Neural cell (in vitro differentiated cells): Measurements from ENCODE around the gene EMC6. TPM values are rescaled to one million over a fixed set of nuclear protein-coding genes. Genes with fewer than 3 reads are reported as not detected.
A peak's percentile ranks its signal among the peaks of the same experiment; 100 is the strongest.

Experiments
- H2AFZ ChIP-seq: fragments of 200-600, 300-800 bp; sonication (generic), shearing (Covaris generic); 2 replicates; pipeline ENCODE4 v1.6.0; 2014; ENCODE audit warnings: low read depth, mild to moderate bottlenecking, antibody characterized with exemption, low read length, moderate library complexity
- H3F3A ChIP-seq: fragments of 200-600 bp; shearing (Covaris generic); 2 replicates; pipeline ENCODE4 v1.6.1; 2016; ENCODE audit warnings: mild to moderate bottlenecking, moderate library complexity, mixed read lengths, antibody characterized with exemption, low read length; ENCODE audit not compliant: insufficient read depth, poor library complexity, severe bottlenecking
- H3K27ac ChIP-seq: fragments of 200-600, 300-800 bp; sonication (generic), shearing (Covaris generic); 2 replicates; pipeline ENCODE4 v1.5.1; 2014; ENCODE audit warnings: mild to moderate bottlenecking, low read length, moderate library complexity
- H3K27me3 ChIP-seq: fragments of 300-800, 200-600 bp; sonication (generic), shearing (Covaris generic); 2 replicates; pipeline ENCODE4 v1.6.0; 2014; ENCODE audit warnings: mild to moderate bottlenecking, low read depth, low read length, moderate library complexity; ENCODE audit not compliant: insufficient read depth
- H3K36me3 ChIP-seq: fragments of 300-800, 200-600 bp; sonication (generic), shearing (Covaris generic); 2 replicates; pipeline ENCODE4 v1.5.1; 2014; ENCODE audit warnings: mild to moderate bottlenecking, antibody characterized with exemption, low read length, moderate library complexity; ENCODE audit not compliant: insufficient read depth
- H3K4me2 ChIP-seq: fragments of 300-800, 200-600 bp; sonication (generic), shearing (Covaris generic); 2 replicates; pipeline ENCODE4 v1.6.0; 2014; ENCODE audit warnings: mild to moderate bottlenecking, low read length
- H3K4me3 ChIP-seq: fragments of 300-800, 200-600 bp; sonication (generic), shearing (Covaris generic); 2 replicates; pipeline ENCODE4 v1.5.1; 2014; ENCODE audit warnings: mild to moderate bottlenecking, low read length, moderate library complexity
- H3K79me2 ChIP-seq: fragments of 200-600 bp; shearing (Covaris generic); replicated peaks from 2 replicates; pipeline ENCODE4 v1.6.0; 2014; ENCODE audit warnings: mild to moderate bottlenecking, low read length, moderate library complexity; ENCODE audit not compliant: insufficient read depth
- H3K9ac ChIP-seq: fragments of 300-800, 200-600 bp; sonication (generic), shearing (Covaris generic); 2 replicates; pipeline ENCODE4 v1.6.1; 2016; ENCODE audit warnings: mild to moderate bottlenecking, low read length, mixed read lengths
- H3K9me2 ChIP-seq: fragments of 200-600 bp; shearing (Covaris generic); 2 replicates; pipeline ENCODE4 v1.6.1; 2016; ENCODE audit warnings: mild to moderate bottlenecking, low read length, mixed read lengths; ENCODE audit not compliant: insufficient read depth
- H3K9me3 ChIP-seq: fragments of 200-600, 300-800 bp; sonication (generic), shearing (Covaris generic); 2 replicates; pipeline ENCODE4 v1.6.1; 2016; ENCODE audit warnings: mild to moderate bottlenecking, mixed run types, low read length, moderate library complexity, mixed read lengths
- H4K20me1 ChIP-seq: fragments of 200-600 bp; shearing (Covaris generic); 2 replicates; pipeline ENCODE4 v1.6.1; 2016; ENCODE audit warnings: mild to moderate bottlenecking, mixed run types; ENCODE audit not compliant: insufficient read depth
- EP300 ChIP-seq: fragments of 450-650 bp; conservative IDR thresholded peaks from 2 replicates; pipeline ENCODE4 v1.6.1; 2014; ENCODE audit warnings: antibody characterized with exemption, mild to moderate bottlenecking, moderate library complexity; ENCODE audit not compliant: poor library complexity, severe bottlenecking
- EZH2 ChIP-seq: fragments of 200-600, 300-800 bp; shearing (Covaris generic), sonication (generic); IDR thresholded peaks from 2 replicates; pipeline ENCODE4 v1.6.1; 2014; ENCODE audit warnings: antibody characterized with exemption, low read length, borderline replicate concordance, mild to moderate bottlenecking; ENCODE audit not compliant: insufficient read depth, poor library complexity, severe bottlenecking
- MXI1 ChIP-seq: fragments of 450-650 bp; conservative IDR thresholded peaks from 2 replicates; pipeline ENCODE4 v1.6.1; 2014; ENCODE audit warnings: antibody characterized with exemption, mild to moderate bottlenecking; ENCODE audit not compliant: poor library complexity, severe bottlenecking
- POLR2AphosphoS5 ChIP-seq: IDR thresholded peaks from 2 replicates; pipeline ENCODE4 v1.6.1; 2012
- RAD21 ChIP-seq: fragments of 450-650 bp; conservative IDR thresholded peaks from 2 replicates; pipeline ENCODE4 v1.6.1; 2014; ENCODE audit warnings: antibody characterized with exemption, mild to moderate bottlenecking, moderate library complexity
- SMC3 ChIP-seq: fragments of 450-650 bp; conservative IDR thresholded peaks from 2 replicates; pipeline ENCODE4 v1.6.1; 2014; ENCODE audit warnings: antibody characterized with exemption, mild to moderate bottlenecking, moderate library complexity; ENCODE audit not compliant: poor library complexity
- TAF1 ChIP-seq: IDR thresholded peaks from 2 replicates; pipeline ENCODE4 v1.6.1; 2012; ENCODE audit warnings: low read depth
- polyA plus RNA-seq: library from polyadenylated mRNA; depleted of rRNA; stranded (reverse); fragments of >200 nt; gene quantifications from 2 replicates; pipeline ENCODE4 v1.2.3, GENCODE V29; 2014
- TF ChIP-seq, protein P1 (sequence below): fragments of 450-650 bp; IDR thresholded peaks from 2 replicates; pipeline ENCODE4 v1.5.1; 2014; ENCODE audit warnings: antibody characterized with exemption, mild to moderate bottlenecking, moderate library complexity; ENCODE audit not compliant: poor library complexity, severe bottlenecking
- TF ChIP-seq, protein P2 (sequence below): IDR thresholded peaks from 2 replicates; pipeline ENCODE4 v1.6.1; 2012; ENCODE audit warnings: borderline replicate concordance

EMC6 gene
- polyA plus RNA-seq, 1 donor from 2014 or later = 61.7 TPM

DNA sequence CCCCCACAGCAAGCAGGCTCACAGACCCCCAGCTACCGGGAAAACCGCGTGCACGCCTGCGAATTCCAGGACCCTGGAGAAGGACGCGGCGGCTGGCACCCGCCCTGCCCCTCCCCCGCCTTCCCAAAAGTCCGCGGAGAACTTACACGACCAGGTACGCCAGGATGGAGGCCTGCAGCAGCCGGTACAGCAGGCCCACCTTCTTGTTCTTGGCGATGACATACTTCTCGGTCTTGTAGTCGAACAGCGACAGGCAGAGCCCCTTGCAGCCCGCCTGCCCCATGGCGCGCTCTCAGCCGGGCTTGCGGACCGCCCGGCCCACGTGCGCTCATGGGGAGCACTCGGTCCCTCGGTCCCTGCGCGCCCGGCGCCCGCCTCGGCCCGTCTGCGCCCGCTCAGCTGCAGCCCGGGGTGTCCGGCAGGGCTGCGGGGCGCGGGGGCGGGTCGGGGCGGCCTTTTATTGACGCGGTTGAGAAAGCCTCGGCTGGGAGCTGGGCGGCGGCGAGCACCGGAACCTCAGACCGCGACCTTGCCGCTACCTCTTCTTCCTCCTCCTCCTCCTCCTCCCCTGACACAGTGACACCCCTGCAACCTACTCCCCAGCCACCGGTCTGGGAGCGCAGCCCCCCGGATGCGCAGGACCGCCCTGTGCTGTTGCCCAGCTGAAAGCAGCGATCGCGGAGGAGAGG is 27.3 kb downstream of the EMC6 start, which contains the start of gene P2RX5:
TSS of gene P2RX5 (minus strand) at position 433 of the 689 bp plus-strand sequence. CDS start at position 283, 150 bp downstream.
- H3K9me2 ChIP-seq = no peaks in the 10 kb centered on the region
- H3K4me2 ChIP-seq = no peak within 1 kb of the TSS
- peak within 1 kb of the TSS; percentile 34 for H3K9ac ChIP-seq
- TF ChIP-seq MXI1 (no peak), RAD21 (no peak), SMC3 (no peak), EZH2 (no peak)
- TF ChIP-seq, protein P1, sequence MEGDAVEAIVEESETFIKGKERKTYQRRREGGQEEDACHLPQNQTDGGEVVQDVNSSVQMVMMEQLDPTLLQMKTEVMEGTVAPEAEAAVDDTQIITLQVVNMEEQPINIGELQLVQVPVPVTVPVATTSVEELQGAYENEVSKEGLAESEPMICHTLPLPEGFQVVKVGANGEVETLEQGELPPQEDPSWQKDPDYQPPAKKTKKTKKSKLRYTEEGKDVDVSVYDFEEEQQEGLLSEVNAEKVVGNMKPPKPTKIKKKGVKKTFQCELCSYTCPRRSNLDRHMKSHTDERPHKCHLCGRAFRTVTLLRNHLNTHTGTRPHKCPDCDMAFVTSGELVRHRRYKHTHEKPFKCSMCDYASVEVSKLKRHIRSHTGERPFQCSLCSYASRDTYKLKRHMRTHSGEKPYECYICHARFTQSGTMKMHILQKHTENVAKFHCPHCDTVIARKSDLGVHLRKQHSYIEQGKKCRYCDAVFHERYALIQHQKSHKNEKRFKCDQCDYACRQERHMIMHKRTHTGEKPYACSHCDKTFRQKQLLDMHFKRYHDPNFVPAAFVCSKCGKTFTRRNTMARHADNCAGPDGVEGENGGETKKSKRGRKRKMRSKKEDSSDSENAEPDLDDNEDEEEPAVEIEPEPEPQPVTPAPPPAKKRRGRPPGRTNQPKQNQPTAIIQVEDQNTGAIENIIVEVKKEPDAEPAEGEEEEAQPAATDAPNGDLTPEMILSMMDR = no peak
- H3K36me3 ChIP-seq = no peaks in the 10 kb centered on the region
- H3K79me2 ChIP-seq = no peaks in the 10 kb centered on the region
- H4K20me1 ChIP-seq = no peaks in the 10 kb centered on the region
- peaks cover 27% of the 10 kb centered on the region for H3K27me3 ChIP-seq
- no peak within 1 kb of the TSS for H2AFZ ChIP-seq
- H3K9me3 ChIP-seq = no peaks in the 10 kb centered on the region
- H3F3A ChIP-seq = no peaks in the 10 kb centered on the region
- no peak within 1 kb of the TSS for H3K27ac ChIP-seq
- peak within 1 kb of the TSS; percentile 63 for H3K4me3 ChIP-seq

DNA sequence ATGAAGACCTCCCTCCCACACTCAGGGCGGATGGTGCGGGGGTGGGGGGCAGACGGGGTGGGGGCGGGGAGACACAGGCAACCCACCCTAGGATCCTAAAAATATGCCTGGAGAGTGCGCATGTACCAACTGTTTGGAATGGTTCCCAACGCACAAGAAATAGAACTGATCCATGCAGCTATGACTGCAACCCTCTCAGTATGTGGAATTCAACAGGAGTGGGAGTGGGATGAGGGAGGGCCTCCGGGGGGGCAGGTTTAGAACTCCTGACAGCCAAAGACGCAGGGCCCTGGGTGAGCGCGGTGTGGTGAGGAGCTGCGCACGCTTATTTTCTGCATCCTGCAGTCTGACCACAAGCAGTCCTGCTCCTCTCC is 28.5 kb downstream of the EMC6 start:
- Histone ChIP-seq H3K27me3 (peaks cover 27% of the 10 kb centered on the region), H3K36me3 (no peaks in the 10 kb centered on the region), H3F3A (no peaks in the 10 kb centered on the region), H3K4me3 (no peak overlapping the region), H3K9me3 (no peaks in the 10 kb centered on the region), H3K9ac (no peak overlapping the region), H3K79me2 (no peaks in the 10 kb centered on the region), H3K27ac (no peak overlapping the region), H3K4me2 (no peak overlapping the region), H4K20me1 (no peaks in the 10 kb centered on the region), H3K9me2 (no peaks in the 10 kb centered on the region), H2AFZ (no peak overlapping the region)
- no peak for TF ChIP-seq TAF1
- TF ChIP-seq, protein P2, sequence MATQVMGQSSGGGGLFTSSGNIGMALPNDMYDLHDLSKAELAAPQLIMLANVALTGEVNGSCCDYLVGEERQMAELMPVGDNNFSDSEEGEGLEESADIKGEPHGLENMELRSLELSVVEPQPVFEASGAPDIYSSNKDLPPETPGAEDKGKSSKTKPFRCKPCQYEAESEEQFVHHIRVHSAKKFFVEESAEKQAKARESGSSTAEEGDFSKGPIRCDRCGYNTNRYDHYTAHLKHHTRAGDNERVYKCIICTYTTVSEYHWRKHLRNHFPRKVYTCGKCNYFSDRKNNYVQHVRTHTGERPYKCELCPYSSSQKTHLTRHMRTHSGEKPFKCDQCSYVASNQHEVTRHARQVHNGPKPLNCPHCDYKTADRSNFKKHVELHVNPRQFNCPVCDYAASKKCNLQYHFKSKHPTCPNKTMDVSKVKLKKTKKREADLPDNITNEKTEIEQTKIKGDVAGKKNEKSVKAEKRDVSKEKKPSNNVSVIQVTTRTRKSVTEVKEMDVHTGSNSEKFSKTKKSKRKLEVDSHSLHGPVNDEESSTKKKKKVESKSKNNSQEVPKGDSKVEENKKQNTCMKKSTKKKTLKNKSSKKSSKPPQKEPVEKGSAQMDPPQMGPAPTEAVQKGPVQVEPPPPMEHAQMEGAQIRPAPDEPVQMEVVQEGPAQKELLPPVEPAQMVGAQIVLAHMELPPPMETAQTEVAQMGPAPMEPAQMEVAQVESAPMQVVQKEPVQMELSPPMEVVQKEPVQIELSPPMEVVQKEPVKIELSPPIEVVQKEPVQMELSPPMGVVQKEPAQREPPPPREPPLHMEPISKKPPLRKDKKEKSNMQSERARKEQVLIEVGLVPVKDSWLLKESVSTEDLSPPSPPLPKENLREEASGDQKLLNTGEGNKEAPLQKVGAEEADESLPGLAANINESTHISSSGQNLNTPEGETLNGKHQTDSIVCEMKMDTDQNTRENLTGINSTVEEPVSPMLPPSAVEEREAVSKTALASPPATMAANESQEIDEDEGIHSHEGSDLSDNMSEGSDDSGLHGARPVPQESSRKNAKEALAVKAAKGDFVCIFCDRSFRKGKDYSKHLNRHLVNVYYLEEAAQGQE = no peak

DNA sequence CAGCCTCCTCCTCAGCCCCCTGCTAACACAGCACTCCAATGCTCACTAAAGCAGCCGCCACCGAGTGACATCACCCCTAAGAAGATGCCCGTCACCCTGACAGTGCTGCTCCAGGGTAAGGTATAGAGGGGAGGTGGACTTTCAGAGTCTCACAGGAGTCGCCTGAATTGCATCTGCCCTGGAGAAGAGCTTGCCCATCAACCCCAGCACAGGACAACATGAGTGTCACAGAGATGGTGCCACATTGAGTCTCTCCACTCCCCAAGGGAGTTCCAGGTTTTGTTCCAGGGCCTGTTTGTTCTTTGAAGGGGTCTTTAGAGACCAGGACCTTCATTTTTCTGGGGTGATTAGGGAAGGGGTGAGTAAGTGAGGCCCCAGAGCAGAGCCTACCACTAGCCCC is 29.5 kb downstream of the EMC6 start:
- no peaks in the 10 kb centered on the region for H3K9me2 ChIP-seq
- TF ChIP-seq MXI1 (no peak), RAD21 (no peak), TAF1 (no peak), POLR2AphosphoS5 (no peak), EP300 (no peak), SMC3 (no peak), EZH2 (no peak)
- TF ChIP-seq, protein P2 = no peak
- TF ChIP-seq, protein P1 = no peak
- H3F3A ChIP-seq = no peaks in the 10 kb centered on the region
- no peak overlapping the region for H3K9ac ChIP-seq
- no peak overlapping the region for H2AFZ ChIP-seq
- no peak overlapping the region for H3K4me2 ChIP-seq
- H4K20me1 ChIP-seq = no peaks in the 10 kb centered on the region
- no peak overlapping the region for H3K27ac ChIP-seq
- peaks cover 27% of the 10 kb centered on the region for H3K27me3 ChIP-seq
- no peaks in the 10 kb centered on the region for H3K9me3 ChIP-seq
- H3K4me3 ChIP-seq = no peak overlapping the region
- no peaks in the 10 kb centered on the region for H3K36me3 ChIP-seq
- no peaks in the 10 kb centered on the region for H3K79me2 ChIP-seq
